ENCODE measurements around the gene OR8B4.

DNA sequence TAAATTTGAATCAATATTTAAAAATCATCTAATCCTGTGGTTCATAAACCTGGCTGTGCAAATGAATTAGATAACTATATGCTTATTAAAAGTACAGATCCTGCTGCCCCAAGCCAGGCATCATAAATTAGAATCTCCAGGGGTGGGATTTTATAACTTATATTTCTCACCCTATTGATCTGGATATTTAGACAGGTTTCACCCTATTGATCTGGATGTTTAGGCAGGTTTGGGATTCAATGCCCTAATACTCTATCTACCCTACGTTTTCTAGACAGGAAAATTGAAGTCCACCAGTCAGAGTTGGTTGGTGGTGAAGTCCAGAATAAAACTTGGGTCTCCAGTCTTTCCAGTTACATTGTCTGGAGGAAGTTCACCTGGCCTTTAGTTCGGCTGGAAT is 18.2 kb upstream of the OR8B4 start:
- no peak for TF ChIP-seq YY1 (IDR thresholded peaks at IDR 0.05; ENCODE audit: insufficient read depth, insufficient read length)
- TF ChIP-seq SUZ12 (IDR thresholded peaks at IDR 0.05; ENCODE audit: extremely low read depth, insufficient read depth, insufficient read length): no peak
- no peak for TF ChIP-seq ZNF274 (IDR thresholded peaks at IDR 0.05; ENCODE audit: low read depth, low read length)

Data from NT2/D1 (cell line).